ENCODE results near the gene COQ8B. TPM values are rescaled to one million over a fixed set of nuclear protein-coding genes. Genes with fewer than 3 reads are reported as not detected.
A peak's percentile ranks its signal among the peaks of the same experiment; 100 is the strongest.
"Not testable (repeated sequence)": the region's sequence is repeated elsewhere in the genome, so short reads cannot be mapped to it uniquely, and the experiment has no call there.

The COQ8B gene
- total RNA-seq, result 10 to 100 TPM; 29.8 to 31.3 TPM

DNA sequence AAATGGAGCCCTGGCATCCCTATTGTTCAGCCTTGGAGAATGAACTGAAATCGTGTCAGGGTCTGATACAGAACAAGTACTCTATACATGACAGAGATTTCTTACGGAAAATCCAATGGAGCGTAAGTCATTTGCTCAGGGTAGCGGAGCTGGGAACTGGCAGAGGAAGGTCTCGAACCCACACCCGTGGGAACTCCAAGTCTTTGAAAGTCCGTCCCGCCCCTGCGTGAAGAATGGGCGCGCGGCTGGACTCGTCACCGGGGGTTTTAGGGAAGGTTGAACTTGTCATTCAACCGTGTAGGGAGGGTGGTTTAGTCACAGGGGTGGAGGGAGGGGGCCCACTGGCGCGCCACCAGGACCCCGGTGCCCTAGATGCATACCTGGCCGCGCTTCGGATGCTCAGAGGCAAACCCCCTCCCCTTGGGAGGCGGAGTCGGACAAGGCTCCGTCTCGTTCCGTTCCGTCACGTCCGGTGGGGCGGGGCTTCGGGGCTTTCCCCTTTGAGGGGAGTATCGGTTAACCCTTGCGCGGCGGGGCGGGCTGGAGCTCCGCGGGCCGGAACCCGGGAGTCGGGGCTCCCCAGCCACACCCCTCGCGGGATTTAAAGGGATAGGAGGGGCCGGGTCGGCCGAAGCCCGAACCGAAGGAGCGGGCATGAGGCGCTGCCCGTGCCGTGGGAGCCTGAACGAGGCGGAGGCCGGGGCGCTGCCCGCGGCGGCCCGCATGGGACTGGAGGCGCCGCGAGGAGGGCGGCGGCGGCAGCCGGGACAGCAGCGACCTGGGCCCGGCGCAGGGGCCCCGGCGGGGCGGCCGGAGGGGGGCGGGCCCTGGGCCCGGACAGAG, at the start of gene COQ8B, which contains the start of gene ITPKC:
Gene COQ8B (minus strand): TSS at position 405 of the 843 bp plus-strand sequence. CDS start 2,254 bp downstream, outside the sequence.
Gene ITPKC (plus strand): TSS at position 631 of the 843 bp plus-strand sequence. CDS start 24 bp downstream, at position 655.
- WGBS, 2 donors, result 1 to 2% methylated on average over 28 to 74 of the region's 76 CpGs
- TF ChIP-seq, protein P1, sequence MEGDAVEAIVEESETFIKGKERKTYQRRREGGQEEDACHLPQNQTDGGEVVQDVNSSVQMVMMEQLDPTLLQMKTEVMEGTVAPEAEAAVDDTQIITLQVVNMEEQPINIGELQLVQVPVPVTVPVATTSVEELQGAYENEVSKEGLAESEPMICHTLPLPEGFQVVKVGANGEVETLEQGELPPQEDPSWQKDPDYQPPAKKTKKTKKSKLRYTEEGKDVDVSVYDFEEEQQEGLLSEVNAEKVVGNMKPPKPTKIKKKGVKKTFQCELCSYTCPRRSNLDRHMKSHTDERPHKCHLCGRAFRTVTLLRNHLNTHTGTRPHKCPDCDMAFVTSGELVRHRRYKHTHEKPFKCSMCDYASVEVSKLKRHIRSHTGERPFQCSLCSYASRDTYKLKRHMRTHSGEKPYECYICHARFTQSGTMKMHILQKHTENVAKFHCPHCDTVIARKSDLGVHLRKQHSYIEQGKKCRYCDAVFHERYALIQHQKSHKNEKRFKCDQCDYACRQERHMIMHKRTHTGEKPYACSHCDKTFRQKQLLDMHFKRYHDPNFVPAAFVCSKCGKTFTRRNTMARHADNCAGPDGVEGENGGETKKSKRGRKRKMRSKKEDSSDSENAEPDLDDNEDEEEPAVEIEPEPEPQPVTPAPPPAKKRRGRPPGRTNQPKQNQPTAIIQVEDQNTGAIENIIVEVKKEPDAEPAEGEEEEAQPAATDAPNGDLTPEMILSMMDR (IDR thresholded peaks at IDR 0.05), result peak in 3 of 7 experiments; percentile 19 to 50 (median 44)
- peak; percentile 77 to 87 (median 83) for TF ChIP-seq POLR2A (IDR thresholded peaks at IDR 0.05)
- DNase-seq, result peak; percentile 99 to 100 (median 99)
- Histone ChIP-seq H3K27me3 (no peaks in the 10 kb centered on the region), H3K9me3 (no peaks in the 10 kb centered on the region), H3K27ac (peak within 1 kb of the TSS; percentile 93 to 99 (median 98)), H3K4me3 (peak within 1 kb of the TSS; percentile 36 to 83), H3K4me1 (peaks cover 48% of the 10 kb centered on the region), H3K36me3 (replicated peaks in 1 of 2; ENCODE audit: insufficient read depth in 1 of 2, low read depth in 2 of 2) (peaks cover 0 to 2% of the 10 kb centered on the region in 2 donors)
- intact Hi-C loops (cut with DNase I), result no loop called here
- ATAC-seq, result peak; percentile 76

DNA sequence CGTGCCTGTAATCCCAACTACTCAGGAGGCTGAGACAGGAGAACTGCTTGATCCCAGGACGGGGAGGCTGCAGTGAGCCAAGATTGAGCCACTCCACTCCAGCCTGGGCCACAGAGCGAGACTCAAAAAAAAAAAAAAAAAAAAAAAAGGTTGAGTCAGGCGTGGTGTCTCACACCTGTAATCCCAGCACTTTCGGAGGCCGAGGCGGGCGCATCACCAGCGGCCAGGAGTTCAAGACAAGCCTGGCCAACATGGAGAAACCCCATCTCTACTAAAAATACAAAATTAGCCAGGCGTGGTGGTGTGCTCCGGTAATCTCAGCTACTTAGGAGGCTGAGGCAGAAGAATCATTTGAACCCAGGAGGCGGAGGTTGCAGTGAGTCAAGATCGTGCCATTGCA, 49.7 kb upstream of the COQ8B start:
- H3K9me3 ChIP-seq; H3K4me3 ChIP-seq; ATAC-seq; H3K4me1 ChIP-seq; H3K27ac ChIP-seq; H3K27me3 ChIP-seq; DNase-seq; intact Hi-C loops (cut with DNase I): not testable (repeated sequence)
- H3K36me3 ChIP-seq (replicated peaks in 1 of 2; ENCODE audit: insufficient read depth in 1 of 2, low read depth in 2 of 2), result peaks cover 32 to 40% of the 10 kb centered on the region in 2 donors
- 94 to 96% methylated on average over 12 to 13 of the region's 13 CpGs for WGBS, 2 donors

DNA sequence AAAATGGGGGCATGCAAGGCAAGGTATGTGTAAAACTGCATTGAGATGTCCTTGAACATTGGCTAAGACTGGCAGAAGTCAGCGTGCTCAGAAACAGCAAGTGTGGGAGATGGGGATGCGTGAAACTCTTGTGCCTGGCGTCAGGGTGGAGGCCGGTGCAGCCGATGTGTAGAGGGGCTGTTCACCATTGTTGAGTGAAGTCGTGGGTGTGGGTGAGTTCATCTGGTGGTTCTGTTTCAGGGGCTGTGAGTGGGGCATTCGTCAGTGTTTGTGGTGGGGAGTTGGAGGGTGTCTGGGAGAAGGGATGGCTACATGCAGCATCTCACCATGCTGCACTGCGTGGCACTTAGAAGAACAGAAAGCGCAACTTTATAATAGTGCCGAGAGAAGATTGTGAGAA, 47.3 kb upstream of the COQ8B start:
- 87 to 91% methylated on average over 10 of the region's 10 CpGs for WGBS, 2 donors
- intact Hi-C loops (cut with DNase I), result no loop called here
- Histone ChIP-seq H3K27ac (no peak overlapping the region), H3K27me3 (no peaks in the 10 kb centered on the region), H3K4me3 (no peak overlapping the region), H3K4me1 (no peaks in the 10 kb centered on the region), H3K9me3 (no peaks in the 10 kb centered on the region), H3K36me3 (replicated peaks in 1 of 2; ENCODE audit: insufficient read depth in 1 of 2, low read depth in 2 of 2) (peaks cover 32 to 61% of the 10 kb centered on the region in 2 donors)
- ATAC-seq (no peak), DNase-seq (no peak)
- TF ChIP-seq, protein P1 (IDR thresholded peaks at IDR 0.05), result no peak
- TF ChIP-seq POLR2A (IDR thresholded peaks at IDR 0.05), result no peak

DNA sequence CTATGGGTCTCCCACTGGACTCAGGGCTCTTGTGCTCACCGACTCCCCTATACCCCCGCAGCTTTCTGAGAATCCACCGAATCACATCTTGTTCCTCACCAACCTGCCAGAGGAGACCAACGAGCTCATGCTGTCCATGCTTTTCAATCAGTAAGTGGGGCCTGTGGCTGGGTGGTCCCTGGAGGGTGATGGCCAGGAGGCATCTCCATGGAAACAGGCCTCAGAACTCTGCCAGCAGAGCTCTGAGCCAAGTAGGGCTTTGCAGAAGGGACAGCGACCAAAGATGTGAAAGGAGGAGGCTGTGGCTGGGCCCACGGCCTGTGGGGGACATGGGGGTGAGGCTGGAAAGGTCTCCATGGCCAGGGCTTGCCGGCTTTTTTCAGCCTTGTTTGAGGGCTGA, 46.8 kb upstream of the COQ8B start:
- H3K9me3 ChIP-seq, result no peaks in the 10 kb centered on the region
- no peak overlapping the region for H3K4me3 ChIP-seq
- intact Hi-C loops (cut with DNase I), result no loop called here
- H3K27ac ChIP-seq, result no peak overlapping the region
- H3K27me3 ChIP-seq, result no peaks in the 10 kb centered on the region
- WGBS, 2 donors, result 85 to 89% methylated on average over 6 to 7 of the region's 7 CpGs
- H3K36me3 ChIP-seq (replicated peaks in 1 of 2; ENCODE audit: insufficient read depth in 1 of 2, low read depth in 2 of 2), result peaks cover 32 to 65% of the 10 kb centered on the region in 2 donors
- no peak for TF ChIP-seq POLR2A (IDR thresholded peaks at IDR 0.05)
- TF ChIP-seq, protein P1 (IDR thresholded peaks at IDR 0.05), result no peak
- no peaks in the 10 kb centered on the region for H3K4me1 ChIP-seq
- no peak for DNase-seq
- no peak for ATAC-seq

DNA sequence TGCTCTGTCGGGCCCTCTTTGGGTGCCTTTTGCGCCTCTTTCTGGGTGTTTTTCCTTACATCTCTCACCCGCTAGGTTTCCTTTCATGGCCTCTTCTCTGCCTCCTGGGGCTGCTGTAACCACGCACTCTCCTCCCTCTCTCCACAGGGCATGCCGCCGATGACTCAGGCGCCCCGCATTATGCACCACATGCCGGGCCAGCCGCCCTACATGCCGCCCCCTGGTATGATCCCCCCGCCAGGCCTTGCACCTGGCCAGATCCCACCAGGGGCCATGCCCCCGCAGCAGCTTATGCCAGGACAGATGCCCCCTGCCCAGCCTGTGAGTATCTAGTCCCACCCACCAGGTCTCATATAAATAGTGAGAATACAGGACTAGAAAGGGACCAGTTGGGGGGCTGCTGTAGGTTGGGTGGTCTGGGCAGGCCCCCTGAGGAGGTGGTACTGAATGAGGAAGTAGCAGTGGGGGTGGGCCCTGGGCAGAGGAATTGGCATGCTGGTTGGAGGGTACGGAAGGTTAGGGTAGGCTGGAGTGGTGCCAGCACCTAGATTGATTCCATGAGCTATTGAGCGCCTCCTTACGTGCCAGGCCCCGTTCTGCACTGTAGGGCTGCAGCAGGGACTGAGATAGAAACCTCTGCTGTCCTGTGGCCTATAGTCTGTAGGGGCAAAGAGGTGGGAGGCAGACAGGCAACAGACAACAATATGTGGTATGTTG, 46.2 kb upstream of the COQ8B start:
- DNase-seq, result no peak
- ATAC-seq, result no peak
- no peaks in the 10 kb centered on the region for H3K9me3 ChIP-seq
- H3K27ac ChIP-seq, result peak overlapping the region in 1 of 4 donors; percentile 15
- H3K36me3 ChIP-seq (replicated peaks in 1 of 2; ENCODE audit: insufficient read depth in 1 of 2, low read depth in 2 of 2), result peaks cover 32 to 70% of the 10 kb centered on the region in 2 donors
- intact Hi-C loops (cut with DNase I), result no loop called here
- H3K27me3 ChIP-seq, result no peaks in the 10 kb centered on the region
- TF ChIP-seq POLR2A (IDR thresholded peaks at IDR 0.05), result no peak
- TF ChIP-seq, protein P1 (IDR thresholded peaks at IDR 0.05), result no peak
- H3K4me3 ChIP-seq, result no peak overlapping the region
- 93 to 94% methylated on average over 16 to 17 of the region's 17 CpGs for WGBS, 2 donors
- no peaks in the 10 kb centered on the region for H3K4me1 ChIP-seq
